ENCODE data around the gene TMPRSS9. TPM values are rescaled to one million over a fixed set of nuclear protein-coding genes. Genes with fewer than 3 reads are reported as not detected.

The TMPRSS9 gene
- total RNA-seq, 1 donor from 2014 or later = not detected

- TF ChIP-seq CTCF (conservative IDR thresholded peaks at IDR 0.05; ENCODE audit: low read depth, low read length) = no peak
Measured at GRCh38 chr19:2356036-2356646, 3.9 kb upstream of the TMPRSS9 start.

GRCh38 chr19:2357279-2358206 lies 2.5 kb upstream of the TMPRSS9 start:
- no peak for DNase-seq (ENCODE audit: low read depth)
- no peak overlapping the region for H3K4me3 ChIP-seq (ENCODE audit: low read depth, low read length)
- no peak for TF ChIP-seq CTCF (conservative IDR thresholded peaks at IDR 0.05; ENCODE audit: low read depth, low read length)

More at GRCh38 chr19:2356036-2356646, 3.9 kb upstream of the TMPRSS9 start:
- DNase-seq (ENCODE audit: low read depth) = no peak
- no peak overlapping the region for H3K4me3 ChIP-seq (ENCODE audit: low read depth, low read length)

DNA sequence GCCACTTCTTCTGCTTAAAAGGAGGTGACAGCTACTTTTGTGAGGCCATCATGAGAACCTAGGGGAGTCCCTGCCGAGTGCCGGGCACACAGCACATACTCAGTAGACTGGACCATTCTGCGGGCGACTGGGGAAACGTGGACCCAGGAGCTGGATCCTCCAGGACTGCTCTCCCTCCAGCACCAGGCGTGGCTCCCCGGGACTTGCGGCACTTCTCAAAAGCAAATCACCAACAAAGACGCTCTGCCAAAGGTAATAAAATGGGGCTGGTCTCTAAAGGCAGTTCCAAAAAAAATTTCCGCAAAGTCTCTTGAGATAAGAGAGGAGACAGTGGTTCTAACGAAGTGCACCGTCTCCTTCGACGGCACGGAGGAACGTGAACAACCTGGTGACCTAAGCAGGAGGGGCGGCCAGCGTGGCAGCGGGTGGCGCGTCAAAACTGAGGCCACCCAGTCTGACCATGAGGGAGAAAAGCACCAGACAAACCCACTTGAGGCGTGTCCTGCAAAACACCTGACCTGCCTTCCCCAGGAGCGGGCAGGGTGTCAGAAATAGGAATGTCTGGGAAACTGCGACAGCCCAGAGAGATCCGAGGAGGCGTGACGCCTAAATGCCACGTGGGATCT lies 1.4 kb upstream of the TMPRSS9 start:
- DNase-seq (ENCODE audit: low read depth) = no peak
- TF ChIP-seq CTCF (conservative IDR thresholded peaks at IDR 0.05; ENCODE audit: low read depth, low read length) = no peak
- no peak overlapping the region for H3K4me3 ChIP-seq (ENCODE audit: low read depth, low read length)

- TF ChIP-seq CTCF (conservative IDR thresholded peaks at IDR 0.05; ENCODE audit: low read depth, low read length) = no peak
- H3K4me3 ChIP-seq (ENCODE audit: low read depth, low read length) = no peak overlapping the region
- no peak for DNase-seq (ENCODE audit: low read depth)
Measured at GRCh38 chr19:2360833-2361232, 768 bp downstream of the TMPRSS9 start.

DNA sequence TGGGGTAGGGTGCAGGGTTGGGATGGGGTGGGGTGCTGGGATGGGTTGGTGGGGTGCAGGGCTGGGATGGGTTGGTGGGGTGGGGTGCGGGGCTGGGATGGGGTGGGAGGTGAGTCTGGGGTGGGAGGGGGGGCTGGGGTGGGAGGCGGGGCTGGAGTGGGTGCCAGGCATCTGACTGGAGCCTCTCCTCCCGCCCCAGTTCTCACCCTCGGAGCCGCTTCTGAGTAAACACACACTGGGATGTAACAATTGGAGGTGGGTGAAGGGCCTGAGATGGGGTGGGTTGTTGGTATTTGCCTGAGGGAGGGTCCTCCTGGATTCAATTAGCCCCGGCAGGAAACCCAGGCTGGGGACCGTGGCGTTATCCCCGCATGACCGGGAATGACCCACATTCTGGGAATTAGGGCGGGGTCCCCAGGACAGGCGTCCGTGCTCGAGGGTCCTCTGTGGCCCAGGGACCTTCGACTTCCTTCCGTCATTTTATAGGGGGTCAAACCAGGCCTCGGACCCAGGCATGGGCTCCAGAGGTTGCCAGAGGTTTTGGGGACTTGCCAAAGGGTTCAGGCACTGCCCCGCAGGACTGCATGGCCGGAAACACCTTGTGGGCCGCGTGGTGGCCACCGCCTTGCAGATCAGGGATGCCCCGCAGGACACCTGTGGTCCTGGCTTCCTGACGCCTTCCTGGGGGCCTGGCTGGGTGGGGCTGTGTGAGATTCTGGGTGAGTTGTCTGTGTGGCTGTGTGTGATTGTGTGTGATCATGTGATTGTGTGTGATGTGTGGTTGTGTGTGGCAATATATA lies 1.4 kb downstream of the TMPRSS9 start:
- no peak for TF ChIP-seq CTCF (conservative IDR thresholded peaks at IDR 0.05; ENCODE audit: low read depth, low read length)
- DNase-seq (ENCODE audit: low read depth) = no peak
- no peak overlapping the region for H3K4me3 ChIP-seq (ENCODE audit: low read depth, low read length)
